Gastroesophageal sphincter (tissue), 3 donors: ENCODE data around the gene SLC13A4.

Experiments
- POLR2AphosphoS5 ChIP-seq: sonication (generic); formaldehyde crosslinking; IDR thresholded peaks from one replicate; pipeline ENCODE4 v1.6.1; 2017; ENCODE audit warnings: antibody characterized with exemption
- TF ChIP-seq, protein P1 (sequence below), 4 experiments: fragments of 200-600 bp in 2 of 4; fragments of 450-650 bp in 2 of 4; sonication (generic) in 1 of 4; IDR thresholded peaks; one replicate each; pipeline ENCODE4 v1.5.1; 2017 to 2019; ENCODE audit warnings: antibody characterized with exemption in 4 of 4, mild to moderate bottlenecking in 2 of 4, moderate library complexity in 2 of 4

DNA sequence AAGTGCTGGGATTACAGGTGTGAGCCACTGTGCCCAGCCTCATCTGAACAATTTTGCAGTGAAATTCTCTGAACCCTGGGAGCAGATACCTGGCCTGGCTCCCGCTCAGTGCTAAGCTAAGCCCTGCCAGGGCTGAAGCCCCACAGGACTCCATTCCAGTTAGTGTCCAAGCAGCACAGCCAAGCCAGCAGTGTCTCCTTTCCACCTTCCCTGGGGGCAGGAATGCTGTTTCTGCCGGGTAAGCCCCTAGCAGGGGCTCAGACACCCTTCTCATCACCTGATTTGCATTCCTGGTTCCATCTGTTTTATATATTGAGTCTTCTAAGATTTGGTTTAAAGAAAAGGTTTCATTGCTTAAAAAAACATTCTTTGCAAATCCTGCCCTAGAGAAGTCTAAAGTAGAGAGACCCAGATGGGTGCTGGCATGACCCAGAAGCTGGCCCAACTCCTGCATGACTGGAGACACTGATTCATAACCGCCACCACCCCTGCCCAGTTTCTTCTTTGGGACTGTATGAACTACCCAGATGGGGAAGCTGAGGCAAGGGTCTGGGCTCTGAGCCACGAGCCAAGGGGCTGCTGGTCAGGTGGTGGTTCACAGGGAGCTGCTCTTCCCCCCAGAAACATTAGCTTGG is 14.0 kb downstream of the SLC13A4 start:
- TF ChIP-seq, protein P1, sequence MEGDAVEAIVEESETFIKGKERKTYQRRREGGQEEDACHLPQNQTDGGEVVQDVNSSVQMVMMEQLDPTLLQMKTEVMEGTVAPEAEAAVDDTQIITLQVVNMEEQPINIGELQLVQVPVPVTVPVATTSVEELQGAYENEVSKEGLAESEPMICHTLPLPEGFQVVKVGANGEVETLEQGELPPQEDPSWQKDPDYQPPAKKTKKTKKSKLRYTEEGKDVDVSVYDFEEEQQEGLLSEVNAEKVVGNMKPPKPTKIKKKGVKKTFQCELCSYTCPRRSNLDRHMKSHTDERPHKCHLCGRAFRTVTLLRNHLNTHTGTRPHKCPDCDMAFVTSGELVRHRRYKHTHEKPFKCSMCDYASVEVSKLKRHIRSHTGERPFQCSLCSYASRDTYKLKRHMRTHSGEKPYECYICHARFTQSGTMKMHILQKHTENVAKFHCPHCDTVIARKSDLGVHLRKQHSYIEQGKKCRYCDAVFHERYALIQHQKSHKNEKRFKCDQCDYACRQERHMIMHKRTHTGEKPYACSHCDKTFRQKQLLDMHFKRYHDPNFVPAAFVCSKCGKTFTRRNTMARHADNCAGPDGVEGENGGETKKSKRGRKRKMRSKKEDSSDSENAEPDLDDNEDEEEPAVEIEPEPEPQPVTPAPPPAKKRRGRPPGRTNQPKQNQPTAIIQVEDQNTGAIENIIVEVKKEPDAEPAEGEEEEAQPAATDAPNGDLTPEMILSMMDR (IDR thresholded peaks at IDR 0.05) = no peak
- TF ChIP-seq POLR2AphosphoS5 = no peak
